Heart left ventricle (tissue), 16 donors: ENCODE data around the gene GRAMD2B. TPM values are rescaled to one million over a fixed set of nuclear protein-coding genes. Genes with fewer than 3 reads are reported as not detected.
A peak's percentile ranks its signal among the peaks of the same experiment; 100 is the strongest.

Source experiments
- ATAC-seq, 4 donors: fragments of 200-7000 bp; cut with Tn5 transposase; one replicate each; pipeline ENCODE4 v1.9.1; 2020 to 2022; ENCODE audit warnings: moderate library complexity in 4 of 4, mild to moderate bottlenecking in 3 of 4, moderate number of reproducible peaks in 1 of 4
- DNase-seq, 5 donors: peaks; one replicate each; pipeline ENCODE4 v3.0.0-alpha.2; 2020
- H3K27ac ChIP-seq, 12 donors: fragments of 200-600 bp; sonication (generic) in 4 of 12; one replicate each; pipeline versions ENCODE4 v1.5.0 to v1.8.0; 2016 to 2022; ENCODE audit warnings: mild to moderate bottlenecking in 2 of 12
- H3K27me3 ChIP-seq, 9 donors: fragments of 200-600 bp; sonication (generic) in 2 of 9; one replicate each; pipeline versions ENCODE4 v1.5.1 to v1.8.0; 2016 to 2022; ENCODE audit warnings: mild to moderate bottlenecking in 3 of 9
- H3K36me3 ChIP-seq, 9 donors: fragments of 200-600 bp; sonication (generic) in 2 of 9; one replicate each; pipeline versions ENCODE4 v1.5.0 to v1.8.0; 2018 to 2022; ENCODE audit warnings: mild to moderate bottlenecking in 2 of 9
- H3K4me1 ChIP-seq, 12 donors: fragments of 200-600 bp; sonication (generic) in 4 of 12; one replicate each; pipeline versions ENCODE4 v1.5.0 to v1.8.0; 2016 to 2022; ENCODE audit warnings: mild to moderate bottlenecking in 3 of 12
- H3K4me3 ChIP-seq, 12 donors: fragments of 200-600 bp; sonication (generic) in 4 of 12; one replicate each; pipeline versions ENCODE4 v1.5.0 to v1.8.0; 2017 to 2022; ENCODE audit warnings: mild to moderate bottlenecking in 9 of 12, moderate library complexity in 4 of 12
- H3K9me3 ChIP-seq, 12 donors: fragments of 200-600 bp; sonication (generic) in 4 of 12; one replicate each; pipeline versions ENCODE4 v1.5.0 to v1.8.0; 2016 to 2022; ENCODE audit warnings: mild to moderate bottlenecking in 1 of 12
- POLR2A ChIP-seq, 2 donors: fragments of 450-650 bp; IDR thresholded peaks; one replicate each; pipeline ENCODE4 v1.6.1; 2017; ENCODE audit warnings: antibody characterized with exemption in 2 of 2, mild to moderate bottlenecking in 2 of 2, moderate library complexity in 2 of 2
- WGBS, 4 donors: extraction: QIAGEN DNeasy Blood & Tissue Kit in 2 of 4; methylation state at CpG; one replicate each; pipeline versions ENCODE4 v1.1.5 to v1.1.7; 2013 to 2018; 5-methylcytosine and 5-hydroxymethylcytosine counted together
- intact Hi-C, 10 donors: fragments of 100-400 bp; cut with DNase I; formaldehyde crosslinking; loops; one replicate each; pipeline versions ENCODE4 v1.11.1 to v1.14.2; 2022
- polyA plus RNA-seq, 2 donors: library from polyadenylated mRNA; stranded (reverse); fragments of 200-250 nt; gene quantifications; one replicate each; pipeline ENCODE4 v1.2.3, GENCODE V29; 2013
- total RNA-seq, 9 donors: library from RNA; depleted of rRNA in 2 of 9; stranded (reverse); fragments of >200 nt in 2 of 9; fragmentation: NEBNext Ultra II Directional in 3 of 9; extraction: Animal tissue kit (Norgen Biotek cat#: 25700) in 3 of 9; gene quantifications; one replicate each; pipeline versions ENCODE4 v1.1.0 to v1.2.4, GENCODE V29; 2016 to 2023
- TF ChIP-seq, protein P1 (sequence below), 12 donors: fragments of 200-600 bp; sonication (generic) in 4 of 12; IDR thresholded peaks; one replicate each; pipeline versions ENCODE4 v1.5.0 to v1.8.0; 2018 to 2022; ENCODE audit warnings: antibody characterized with exemption in 12 of 12, mild to moderate bottlenecking in 5 of 12
- donor health status: ischemic (EF 13 %, LVEDD 7.1; RV severe dilation, severe dysfunction).
- donor health status: healthy with polysubstance abuse.
- donor health status: DM: no; HTN: yes; CAD: no.
- donor health status: DM: no; HTN: no; CAD: no.
- donor health status: ischemic (EF 25% LVEDD 6.9; RV normal size, moderate dysfunction).
- donor health status: ischemic (EF 25% LVEDD 5.7; RV mildly dilated, moderate dysfunction).
- donor health status: healthy.
- donor health status: DM: yes; HTN: yes; CAD: no.
- donor health status: ischemic (EF 35%, LVEDD 5.7; RV mildly dilated, moderate dysfunction).
- donor health status: nonischemic (EF 11% LVEDD 7.7; RV severe dilation, severe dysfunction).
- donor health status: DM: yes; HTN: yes; CAD: no.
- donor health status: PGD.
- donor health status: ischemic (EF 29% LVEDD 5.4; RV normal size, mild dysfunction).
- donor health status: nonischemic (EF 23%, LVEDD 6.1; RV moderate dilation, normal function).

Gene GRAMD2B
- total and polyA plus RNA-seq, 11 donors = 7.4 to 50.4 (median 35.8) TPM

GRCh38 chr5:126484253-126484652 lies 61.0 kb downstream of the GRAMD2B start:
- ATAC-seq (no peak), DNase-seq (no peak)
- H3K36me3 ChIP-seq = peaks cover 3 to 100% (median 83%) of the 10 kb centered on the region in 9 donors
- H3K27me3 ChIP-seq = no peaks in the 10 kb centered on the region
- H3K27ac ChIP-seq = peak overlapping the region in 1 of 12 donors; percentile 38
- H3K4me3 ChIP-seq = no peak overlapping the region
- intact Hi-C loops = loop anchor here in 2 of 10 donors (5.0 to 10.0 kb wide), 3 partner anchors 59 to 112 kb away; partner anchors contain the start of gene GRAMD2B (in 2 of the 2)
- WGBS, 4 donors = 94 to 98% (median 95%) methylated on average over 2 of the region's 2 CpGs
- H3K4me1 ChIP-seq = peaks cover 0 to 31% (median 9%) of the 10 kb centered on the region in 12 donors
- TF ChIP-seq, protein P1, sequence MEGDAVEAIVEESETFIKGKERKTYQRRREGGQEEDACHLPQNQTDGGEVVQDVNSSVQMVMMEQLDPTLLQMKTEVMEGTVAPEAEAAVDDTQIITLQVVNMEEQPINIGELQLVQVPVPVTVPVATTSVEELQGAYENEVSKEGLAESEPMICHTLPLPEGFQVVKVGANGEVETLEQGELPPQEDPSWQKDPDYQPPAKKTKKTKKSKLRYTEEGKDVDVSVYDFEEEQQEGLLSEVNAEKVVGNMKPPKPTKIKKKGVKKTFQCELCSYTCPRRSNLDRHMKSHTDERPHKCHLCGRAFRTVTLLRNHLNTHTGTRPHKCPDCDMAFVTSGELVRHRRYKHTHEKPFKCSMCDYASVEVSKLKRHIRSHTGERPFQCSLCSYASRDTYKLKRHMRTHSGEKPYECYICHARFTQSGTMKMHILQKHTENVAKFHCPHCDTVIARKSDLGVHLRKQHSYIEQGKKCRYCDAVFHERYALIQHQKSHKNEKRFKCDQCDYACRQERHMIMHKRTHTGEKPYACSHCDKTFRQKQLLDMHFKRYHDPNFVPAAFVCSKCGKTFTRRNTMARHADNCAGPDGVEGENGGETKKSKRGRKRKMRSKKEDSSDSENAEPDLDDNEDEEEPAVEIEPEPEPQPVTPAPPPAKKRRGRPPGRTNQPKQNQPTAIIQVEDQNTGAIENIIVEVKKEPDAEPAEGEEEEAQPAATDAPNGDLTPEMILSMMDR (IDR thresholded peaks at IDR 0.05) = no peak
- no peak for TF ChIP-seq POLR2A (IDR thresholded peaks at IDR 0.05)
- H3K9me3 ChIP-seq = no peaks in the 10 kb centered on the region

DNA sequence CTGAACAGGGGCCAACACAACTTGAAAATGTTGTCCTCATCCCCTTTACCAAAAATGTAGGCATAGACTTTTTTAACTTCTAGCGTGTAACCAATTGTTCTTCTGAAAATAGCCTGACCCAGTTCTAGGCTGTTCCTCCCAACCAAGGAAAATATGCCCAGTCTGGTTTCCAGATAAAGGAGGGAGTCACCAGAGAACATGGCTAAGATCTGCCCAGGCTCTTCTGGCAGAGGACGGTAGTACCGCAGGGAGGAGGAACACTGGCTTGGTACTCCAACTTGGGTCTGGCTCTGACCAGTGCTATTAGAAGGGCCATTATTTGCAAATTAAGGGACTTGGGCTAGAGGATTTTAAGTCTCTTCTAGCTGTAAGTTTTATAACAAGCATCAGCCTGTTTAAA lies 63.1 kb downstream of the GRAMD2B start:
- Histone ChIP-seq H3K27me3 (no peaks in the 10 kb centered on the region), H3K4me1 (peaks cover 0 to 23% (median 0%) of the 10 kb centered on the region in 12 donors), H3K36me3 (peaks cover 3 to 100% (median 83%) of the 10 kb centered on the region in 9 donors), H3K27ac (no peak overlapping the region), H3K9me3 (no peaks in the 10 kb centered on the region), H3K4me3 (no peak overlapping the region)
- intact Hi-C loops = loop anchor here in 2 of 10 donors (5.0 to 10.0 kb wide), 2 partner anchors 62 to 129 kb away; partner anchors contain the start of gene GRAMD2B (in 1 of the 2)
- peak; percentile 58 to 88 (median 81) for ATAC-seq
- no peak for DNase-seq
- TF ChIP-seq, protein P1 (IDR thresholded peaks at IDR 0.05) = no peak
- TF ChIP-seq POLR2A (IDR thresholded peaks at IDR 0.05) = no peak
- 51 to 74% (median 63%) methylated on average over 3 of the region's 3 CpGs for WGBS, 4 donors

- intact Hi-C loops = loop anchor here in 2 of 10 donors (5.0 to 10.0 kb wide), 2 partner anchors 63 to 130 kb away; partner anchors contain the start of gene GRAMD2B (in 1 of the 2)
- TF ChIP-seq POLR2A (IDR thresholded peaks at IDR 0.05) = no peak
- TF ChIP-seq, protein P1 (IDR thresholded peaks at IDR 0.05) = no peak
Measured at GRCh38 chr5:126487596-126487995, 64.4 kb downstream of the GRAMD2B start.

DNA sequence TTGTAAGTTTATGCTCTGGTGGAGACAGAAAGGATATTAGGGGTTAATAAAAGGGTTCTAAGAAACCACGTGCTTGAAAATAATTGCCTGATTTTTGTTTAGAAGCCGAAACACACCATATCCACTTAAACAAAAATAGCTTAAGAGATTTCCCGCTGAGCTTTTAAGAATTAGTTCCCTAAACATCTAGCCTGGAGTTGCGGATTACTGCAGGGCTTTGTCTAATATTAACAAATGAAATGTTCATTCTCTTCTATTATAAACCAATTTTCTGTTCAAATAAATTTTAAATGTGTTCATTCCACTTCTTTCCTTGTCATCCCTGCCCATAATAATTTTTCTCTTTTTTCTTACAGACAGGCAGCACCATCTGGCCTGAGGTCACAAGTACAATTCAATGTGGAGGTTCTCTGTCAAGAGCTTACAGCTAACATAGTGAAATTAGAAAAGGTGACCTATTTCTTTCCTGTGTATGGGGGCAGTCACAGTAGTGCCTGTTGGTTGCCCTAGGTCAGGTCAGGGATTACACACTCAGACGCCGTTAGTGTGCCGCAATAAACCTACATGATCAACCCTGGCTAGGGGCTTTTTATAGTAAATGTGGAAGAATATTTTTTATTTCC lies 65.3 kb downstream of the GRAMD2B start:
- DNase-seq = no peak
- peaks cover 3 to 100% (median 86%) of the 10 kb centered on the region in 9 donors for H3K36me3 ChIP-seq
- 66 to 70% (median 69%) methylated on average over 7 of the region's 7 CpGs for WGBS, 4 donors
- TF ChIP-seq, protein P1 (IDR thresholded peaks at IDR 0.05) = no peak
- TF ChIP-seq POLR2A (IDR thresholded peaks at IDR 0.05) = no peak
- no peaks in the 10 kb centered on the region for H3K9me3 ChIP-seq
- ATAC-seq = no peak
- intact Hi-C loops = loop anchor here in 2 of 10 donors (5.0 to 10.0 kb wide), 2 partner anchors 64 to 131 kb away; partner anchors contain the start of gene GRAMD2B (in 1 of the 2)
- H3K27ac ChIP-seq = peak overlapping the region in 3 of 12 donors; percentile 6 to 58 (median 55)
- H3K4me3 ChIP-seq = no peak overlapping the region
- H3K4me1 ChIP-seq = peaks cover 0 to 23% (median 0%) of the 10 kb centered on the region in 12 donors
- H3K27me3 ChIP-seq = no peaks in the 10 kb centered on the region

More at GRCh38 chr5:126487596-126487995, 64.4 kb downstream of the GRAMD2B start:
- Histone ChIP-seq H3K27me3 (no peaks in the 10 kb centered on the region), H3K27ac (peak overlapping the region in 1 of 12 donors; percentile 41), H3K4me3 (no peak overlapping the region), H3K4me1 (peaks cover 0 to 23% (median 0%) of the 10 kb centered on the region in 12 donors), H3K36me3 (peaks cover 3 to 100% (median 89%) of the 10 kb centered on the region in 9 donors), H3K9me3 (no peaks in the 10 kb centered on the region)
- DNase-seq = no peak
- ATAC-seq = no peak
